ENCODE measurements around the gene DLG4. TPM values are rescaled to one million over a fixed set of nuclear protein-coding genes. Genes with fewer than 3 reads are reported as not detected.

DLG4 gene
- total RNA-seq, 1 experiment from 2014 or later: 2.0 TPM

GRCh38 chr17:7216242-7217112 lies 3.2 kb downstream of the DLG4 start:
- no TSS peak for BruUV-seq (replicated peaks)
- intact Hi-C loops (cut with micrococcal nuclease; ENCODE audit: unreplicated experiment): no loop called here
- CTCF ChIA-PET: no interaction called here
- TF ChIP-seq CTCF (IDR thresholded peaks at IDR 0.05; ENCODE audit: unreplicated experiment): no peak
- Mint-ChIP-seq H3K27ac (ENCODE audit: unreplicated experiment) (no peak overlapping the region), H3K9me3 (ENCODE audit: low read depth, unreplicated experiment) (no peaks in the 10 kb centered on the region), H3K27me3 (ENCODE audit: unreplicated experiment) (peaks cover 44% of the 10 kb centered on the region), H3K4me3 (ENCODE audit: low read depth, unreplicated experiment) (no peak overlapping the region), H3K4me1 (ENCODE audit: low read depth, unreplicated experiment) (peaks cover 17% of the 10 kb centered on the region), H3K36me3 (ENCODE audit: insufficient read depth, unreplicated experiment) (peaks cover 41% of the 10 kb centered on the region)
- DNase-seq: no peak

- Mint-ChIP-seq H3K27ac (ENCODE audit: unreplicated experiment) (no peak overlapping the region), H3K27me3 (ENCODE audit: unreplicated experiment) (peaks cover 52% of the 10 kb centered on the region), H3K9me3 (ENCODE audit: low read depth, unreplicated experiment) (no peaks in the 10 kb centered on the region), H3K36me3 (ENCODE audit: insufficient read depth, unreplicated experiment) (peaks cover 33% of the 10 kb centered on the region), H3K4me3 (ENCODE audit: low read depth, unreplicated experiment) (no peak overlapping the region), H3K4me1 (ENCODE audit: low read depth, unreplicated experiment) (peaks cover 17% of the 10 kb centered on the region)
- no TSS peak for BruUV-seq (replicated peaks)
- no peak for DNase-seq
- intact Hi-C loops (cut with micrococcal nuclease; ENCODE audit: unreplicated experiment): no loop called here
- no peak for TF ChIP-seq CTCF (IDR thresholded peaks at IDR 0.05; ENCODE audit: unreplicated experiment)
- CTCF ChIA-PET: no interaction called here
Measured at GRCh38 chr17:7215652-7216180, 3.9 kb downstream of the DLG4 start.

DNA sequence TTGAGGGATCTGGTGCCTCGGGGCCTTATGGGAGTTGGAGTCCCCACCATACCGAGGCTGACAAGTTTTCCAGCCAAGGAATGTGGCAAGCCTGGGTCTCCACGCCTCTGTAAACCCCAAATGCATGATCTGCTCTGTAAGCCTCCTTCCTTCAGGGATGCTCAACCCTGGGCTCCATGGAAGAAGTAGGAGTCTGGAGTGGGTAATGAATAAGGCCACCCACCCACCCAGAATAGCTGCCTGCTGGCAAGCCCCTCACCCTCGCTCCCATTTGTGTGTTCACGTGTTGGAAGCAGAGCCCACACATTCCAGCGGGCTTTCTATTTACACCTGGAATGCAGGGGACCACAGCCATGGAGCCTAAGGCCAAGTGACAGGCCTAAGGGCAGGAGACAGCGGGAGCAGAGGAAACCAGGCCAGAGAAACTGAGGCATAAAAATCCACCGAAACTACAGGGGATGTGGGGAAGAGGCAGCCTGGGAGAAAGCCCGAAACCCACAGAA lies 4.4 kb downstream of the DLG4 start:
- CTCF ChIA-PET: interaction anchor here (0.7 to 0.8 kb wide), 2 partner anchors 169 to 400 kb away, joined by 3 to 7 read pairs; no protein-coding TSS in a partner anchor
- peaks cover 57% of the 10 kb centered on the region for H3K27me3 Mint-ChIP-seq (ENCODE audit: unreplicated experiment)
- peak overlapping the region; percentile 74 for H3K4me3 Mint-ChIP-seq (ENCODE audit: low read depth, unreplicated experiment)
- no peaks in the 10 kb centered on the region for H3K9me3 Mint-ChIP-seq (ENCODE audit: low read depth, unreplicated experiment)
- peaks cover 17% of the 10 kb centered on the region for H3K4me1 Mint-ChIP-seq (ENCODE audit: low read depth, unreplicated experiment)
- no peak for TF ChIP-seq CTCF (IDR thresholded peaks at IDR 0.05; ENCODE audit: unreplicated experiment)
- H3K36me3 Mint-ChIP-seq (ENCODE audit: insufficient read depth, unreplicated experiment): peaks cover 28% of the 10 kb centered on the region
- no TSS peak for BruUV-seq (replicated peaks)
- no peak overlapping the region for H3K27ac Mint-ChIP-seq (ENCODE audit: unreplicated experiment)
- intact Hi-C loops (cut with micrococcal nuclease; ENCODE audit: unreplicated experiment): no loop called here
- no peak for DNase-seq

- H3K4me1 Mint-ChIP-seq (ENCODE audit: low read depth, unreplicated experiment): peaks cover 17% of the 10 kb centered on the region
- peaks cover 63% of the 10 kb centered on the region for H3K27me3 Mint-ChIP-seq (ENCODE audit: unreplicated experiment)
- BruUV-seq (replicated peaks): no TSS peak
- H3K27ac Mint-ChIP-seq (ENCODE audit: unreplicated experiment): peak overlapping the region; percentile 85
- peak; percentile 98 for DNase-seq
- TF ChIP-seq CTCF (IDR thresholded peaks at IDR 0.05; ENCODE audit: unreplicated experiment): peak; percentile 12
- intact Hi-C loops (cut with micrococcal nuclease; ENCODE audit: unreplicated experiment): no loop called here
- CTCF ChIA-PET: interaction anchor here (0.5 to 0.8 kb wide), 3 partner anchors 24 to 400 kb away, joined by 3 to 13 read pairs (median 7); no protein-coding TSS in a partner anchor
- peaks cover 21% of the 10 kb centered on the region for H3K36me3 Mint-ChIP-seq (ENCODE audit: insufficient read depth, unreplicated experiment)
- H3K9me3 Mint-ChIP-seq (ENCODE audit: low read depth, unreplicated experiment): no peaks in the 10 kb centered on the region
- peak overlapping the region; percentile 74 for H3K4me3 Mint-ChIP-seq (ENCODE audit: low read depth, unreplicated experiment)
Measured at GRCh38 chr17:7214300-7215135, 5.1 kb downstream of the DLG4 start.

All from Calu3 (cell line).